ENCODE data around the gene PLEKHA7. TPM values are rescaled to one million over a fixed set of nuclear protein-coding genes. Genes with fewer than 3 reads are reported as not detected.
"Not testable (repeated sequence)": the region's sequence is repeated elsewhere in the genome, so short reads cannot be mapped to it uniquely, and the experiment has no call there.

The PLEKHA7 gene
- total and polyA plus RNA-seq, 2 experiments from 2014 or later: 40.8 to 167 TPM

- Histone ChIP-seq H3K4me3 (no peak overlapping the region), H3K4me1 (ENCODE audit: low read depth) (peaks cover 45% of the 10 kb centered on the region), H3K27ac (no peak overlapping the region), H3K36me3 (no peaks in the 10 kb centered on the region), H3K27me3 (no peaks in the 10 kb centered on the region), H3K9me3 (ENCODE audit: low read depth) (no peaks in the 10 kb centered on the region)
- DNase-seq (ENCODE audit: low read depth in 1 of 2, low spot score in 1 of 2): no peak
- no peak for TF ChIP-seq CTCF (IDR thresholded peaks at IDR 0.05; ENCODE audit: low read depth, low read length)
Observed at GRCh38 chr11:16893456-16894066, 120.7 kb downstream of the PLEKHA7 start.

- Histone ChIP-seq H3K27me3 (no peaks in the 10 kb centered on the region), H3K36me3 (no peaks in the 10 kb centered on the region), H3K27ac (no peak overlapping the region), H3K4me3 (no peak overlapping the region), H3K9me3 (ENCODE audit: low read depth) (no peaks in the 10 kb centered on the region), H3K4me1 (ENCODE audit: low read depth) (peaks cover 33% of the 10 kb centered on the region)
- no peak for TF ChIP-seq CTCF (IDR thresholded peaks at IDR 0.05; ENCODE audit: low read depth, low read length)
- peak in 1 of 2 donors; percentile 46 for DNase-seq (ENCODE audit: low read depth in 1 of 2, low spot score in 1 of 2)
Observed at GRCh38 chr11:16891964-16892363, 122.2 kb downstream of the PLEKHA7 start.

GRCh38 chr11:16891165-16891564, 123.0 kb downstream of the PLEKHA7 start:
- H3K9me3 ChIP-seq (ENCODE audit: low read depth): no peaks in the 10 kb centered on the region
- peaks cover 25% of the 10 kb centered on the region for H3K4me1 ChIP-seq (ENCODE audit: low read depth)
- peak in 1 of 2 donors; percentile 27 for DNase-seq (ENCODE audit: low read depth in 1 of 2, low spot score in 1 of 2)
- no peaks in the 10 kb centered on the region for H3K27me3 ChIP-seq
- TF ChIP-seq CTCF (IDR thresholded peaks at IDR 0.05; ENCODE audit: low read depth, low read length): no peak
- H3K27ac ChIP-seq: no peak overlapping the region
- H3K4me3 ChIP-seq: no peak overlapping the region
- no peaks in the 10 kb centered on the region for H3K36me3 ChIP-seq

GRCh38 chr11:16890442-16890841, 123.8 kb downstream of the PLEKHA7 start:
- no peak for DNase-seq (ENCODE audit: low read depth in 1 of 2, low spot score in 1 of 2)
- Histone ChIP-seq H3K4me3 (no peak overlapping the region), H3K4me1 (ENCODE audit: low read depth) (peaks cover 18% of the 10 kb centered on the region), H3K9me3 (ENCODE audit: low read depth) (no peaks in the 10 kb centered on the region), H3K36me3 (no peaks in the 10 kb centered on the region), H3K27ac (no peak overlapping the region), H3K27me3 (no peaks in the 10 kb centered on the region)
- no peak for TF ChIP-seq CTCF (IDR thresholded peaks at IDR 0.05; ENCODE audit: low read depth, low read length)

- no peak for DNase-seq (ENCODE audit: low read depth in 1 of 2, low spot score in 1 of 2)
- Histone ChIP-seq H3K9me3 (ENCODE audit: low read depth) (no peaks in the 10 kb centered on the region), H3K4me1 (ENCODE audit: low read depth) (peaks cover 18% of the 10 kb centered on the region), H3K27me3 (no peaks in the 10 kb centered on the region), H3K27ac (no peak overlapping the region), H3K4me3 (no peak overlapping the region), H3K36me3 (no peaks in the 10 kb centered on the region)
- TF ChIP-seq CTCF (IDR thresholded peaks at IDR 0.05; ENCODE audit: low read depth, low read length): no peak
Observed at GRCh38 chr11:16889905-16890304, 124.3 kb downstream of the PLEKHA7 start.

- not testable (repeated sequence) for H3K9me3 ChIP-seq (ENCODE audit: low read depth); H3K36me3 ChIP-seq; H3K27me3 ChIP-seq; H3K27ac ChIP-seq; DNase-seq (ENCODE audit: low read depth in 1 of 2, low spot score in 1 of 2); H3K4me3 ChIP-seq
- peaks cover 16% of the 10 kb centered on the region for H3K4me1 ChIP-seq (ENCODE audit: low read depth)
Observed at GRCh38 chr11:16889010-16889409, 125.2 kb downstream of the PLEKHA7 start.

GRCh38 chr11:16887887-16888286, 126.3 kb downstream of the PLEKHA7 start:
- H3K4me1 ChIP-seq (ENCODE audit: low read depth): peaks cover 16% of the 10 kb centered on the region
- H3K36me3 ChIP-seq; H3K27me3 ChIP-seq; H3K9me3 ChIP-seq (ENCODE audit: low read depth); H3K4me3 ChIP-seq; DNase-seq (ENCODE audit: low read depth in 1 of 2, low spot score in 1 of 2); H3K27ac ChIP-seq: not testable (repeated sequence)

Data from cardiac muscle cell (in vitro differentiated cells and primary cell).